Measurements from ENCODE around the gene NGB.

DNA sequence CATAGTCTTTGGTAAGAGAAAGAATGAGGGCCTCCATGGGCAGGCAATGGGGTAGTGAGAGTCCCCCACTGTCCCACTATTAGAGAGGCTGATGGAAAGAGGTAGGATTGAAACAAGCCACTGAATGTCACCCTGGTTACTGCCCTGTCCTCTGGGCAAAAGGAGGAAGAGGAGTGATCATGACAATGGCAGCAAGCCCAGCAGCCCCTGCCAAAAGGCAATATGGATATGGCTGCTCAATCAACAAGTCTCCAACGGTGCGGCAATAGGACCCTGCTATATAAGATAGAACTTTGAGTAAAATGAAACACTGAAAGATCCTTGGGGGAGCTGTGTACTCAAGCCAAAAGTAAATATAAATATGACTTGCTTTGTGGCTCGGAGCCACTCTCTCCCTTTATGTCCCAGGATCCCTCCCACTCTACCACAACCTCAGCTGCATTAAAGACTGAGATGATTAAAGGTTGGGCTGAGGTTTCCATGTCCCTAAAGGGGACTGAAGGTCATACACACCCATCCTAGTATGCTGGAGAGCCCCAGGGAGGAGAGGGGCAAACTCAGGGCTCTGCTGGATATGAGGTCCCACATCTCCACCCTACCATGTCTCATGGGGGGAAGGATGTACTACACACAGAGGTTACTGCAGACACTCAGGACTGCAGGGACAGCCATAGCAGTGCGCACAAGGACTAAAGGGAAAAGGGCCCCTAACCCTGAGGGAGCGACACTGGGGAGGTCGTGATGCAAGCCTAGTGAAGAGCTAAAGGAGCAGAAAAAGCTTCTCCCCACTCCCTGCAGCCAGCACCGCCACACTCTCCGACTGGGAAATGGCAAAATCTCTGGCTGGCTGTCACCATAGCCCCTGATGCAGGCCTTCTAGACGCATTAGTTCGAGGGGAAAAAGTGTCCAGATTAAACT, 43.8 kb upstream of the NGB start:
- no peak for TF ChIP-seq EZH2 (IDR thresholded peaks at IDR 0.05)
- TF ChIP-seq POLR2AphosphoS5 (IDR thresholded peaks at IDR 0.05; ENCODE audit: borderline replicate concordance, low read depth, low read length): no peak

Data from SK-N-MC (cell line).